CD14-positive monocyte (primary cell): ENCODE results near the gene TACC2. TPM values are rescaled to one million over a fixed set of nuclear protein-coding genes. Genes with fewer than 3 reads are reported as not detected.

Experiments used
- DNase-seq, 3 donors: peaks; one replicate each; pipeline ENCODE4 v3.0.0-alpha.2; 2011 to 2022
- H2AFZ ChIP-seq: 2 replicates; pipeline ENCODE4 v1.6.0; 2012; ENCODE audit warnings: mild to moderate bottlenecking, low read depth, low read length, inconsistent platforms; ENCODE audit not compliant: insufficient read depth, poor library complexity, severe bottlenecking
- H3K27ac ChIP-seq, 2 donors: 1 replicate in 1 of 2; 2 replicates in 1 of 2; pipeline ENCODE4 v1.5.1; 2012 to 2013; ENCODE audit warnings: low read length in 2 of 2, control low read depth in 1 of 2, inconsistent platforms in 1 of 2, low read depth in 1 of 2, mild to moderate bottlenecking in 1 of 2
- H3K27me3 ChIP-seq, 2 donors: one replicate each; pipeline versions ENCODE4 v1.6.0 to v1.6.1; 2011 to 2013; ENCODE audit warnings: low read length in 2 of 2; ENCODE audit not compliant: control insufficient read depth in 2 of 2, insufficient read depth in 2 of 2
- H3K36me3 ChIP-seq, 2 donors: replicated peaks in 1 of 2; 1 replicate in 1 of 2; 2 replicates in 1 of 2; pipeline versions ENCODE4 v1.5.1 to v1.6.1; 2012 to 2013; ENCODE audit warnings: low read length in 2 of 2, control low read depth in 1 of 2, inconsistent platforms in 1 of 2, mild to moderate bottlenecking in 1 of 2; ENCODE audit not compliant: insufficient read depth in 2 of 2, control insufficient read depth in 1 of 2
- H3K4me1 ChIP-seq, 2 donors: 1 replicate in 1 of 2; 2 replicates in 1 of 2; pipeline versions ENCODE4 v1.5.1 to v1.6.1; 2012 to 2013; ENCODE audit warnings: low read length in 2 of 2, control low read depth in 1 of 2, inconsistent platforms in 1 of 2, mild to moderate bottlenecking in 1 of 2, moderate library complexity in 1 of 2; ENCODE audit not compliant: insufficient read depth in 2 of 2, control insufficient read depth in 1 of 2
- H3K4me2 ChIP-seq: replicated peaks from 2 replicates; pipeline ENCODE3; 2012; ENCODE audit warnings: low read length, moderate library complexity, mild to moderate bottlenecking; ENCODE audit not compliant: poor library complexity, severe bottlenecking; ENCODE audit errors: extremely low read depth
- H3K4me3 ChIP-seq, 3 experiments: fragments of 200-600 bp in 1 of 3; sonication (generic) in 1 of 3; replicated peaks in 1 of 3; 1 replicate in 2 of 3; 2 replicates in 1 of 3; pipeline ENCODE4 v1.5.1; 2011 to 2013; ENCODE audit warnings: low read length in 3 of 3, mild to moderate bottlenecking in 3 of 3, control low read depth in 2 of 3, low read depth in 2 of 3, inconsistent platforms in 1 of 3, moderate library complexity in 1 of 3
- H3K79me2 ChIP-seq: 2 replicates; pipeline ENCODE4 v1.6.0; 2012; ENCODE audit warnings: mild to moderate bottlenecking, control low read depth, inconsistent platforms, low read length, moderate library complexity; ENCODE audit not compliant: insufficient read depth
- H3K9ac ChIP-seq: 2 replicates; pipeline ENCODE4 v1.6.0; 2017; ENCODE audit warnings: low read length, mild to moderate bottlenecking; ENCODE audit not compliant: insufficient read depth, poor library complexity, severe bottlenecking
- H3K9me3 ChIP-seq, 2 donors: replicated peaks in 1 of 2; 1 replicate in 1 of 2; 2 replicates in 1 of 2; pipeline versions ENCODE4 v1.5.1 to v1.6.1; 2012 to 2013; ENCODE audit warnings: low read length in 2 of 2, control low read depth in 1 of 2; ENCODE audit not compliant: control insufficient read depth in 1 of 2, insufficient read depth in 1 of 2
- H4K20me1 ChIP-seq: 2 replicates; pipeline ENCODE4 v1.6.0; 2012; ENCODE audit warnings: mild to moderate bottlenecking, low read length, control low read depth, moderate library complexity; ENCODE audit not compliant: insufficient read depth
- H3K27ac Mint-ChIP-seq, 7 donors: one replicate each; pipeline ENCODE4 v1.8.0; 2020; ENCODE audit warnings: mild to moderate bottlenecking in 7 of 7, mixed read lengths in 7 of 7, moderate library complexity in 6 of 7, inconsistent platforms in 2 of 7
- H3K27me3 Mint-ChIP-seq, 3 donors: one replicate each; pipeline ENCODE4 v1.8.0; 2021 to 2022; ENCODE audit warnings: low read depth in 3 of 3, mild to moderate bottlenecking in 3 of 3, mixed read lengths in 3 of 3, moderate library complexity in 3 of 3, inconsistent platforms in 1 of 3
- H3K36me3 Mint-ChIP-seq, 2 donors: one replicate each; pipeline ENCODE4 v1.8.0; 2020; ENCODE audit warnings: mixed read lengths in 2 of 2, inconsistent platforms in 1 of 2, mild to moderate bottlenecking in 1 of 2
- H3K4me1 Mint-ChIP-seq: one replicate; pipeline ENCODE4 v1.8.0; 2020; ENCODE audit warnings: mild to moderate bottlenecking, mixed read lengths
- H3K4me3 Mint-ChIP-seq, 2 donors: one replicate each; pipeline ENCODE4 v1.8.0; 2020; ENCODE audit warnings: mild to moderate bottlenecking in 2 of 2, mixed read lengths in 2 of 2, moderate library complexity in 1 of 2
- H3K9me3 Mint-ChIP-seq, 7 donors: one replicate each; pipeline ENCODE4 v1.8.0; 2020 to 2022; ENCODE audit warnings: mixed read lengths in 7 of 7, mild to moderate bottlenecking in 6 of 7, moderate library complexity in 6 of 7, inconsistent platforms in 2 of 7
- CTCF ChIP-seq: fragments of 200-600 bp; IDR thresholded peaks from one replicate; pipeline ENCODE4 v1.8.0; 2022; ENCODE audit warnings: antibody characterized with exemption, mild to moderate bottlenecking
- WGBS: methylation state at CpG from one replicate; pipeline ENCODE4 v1.1.5; 2013; ENCODE audit warnings: missing lambda C conversion rate; ENCODE audit not compliant: insufficient coverage; 5-methylcytosine and 5-hydroxymethylcytosine counted together
- intact Hi-C, 2 donors: fragments of 100-400 bp; cut with micrococcal nuclease; formaldehyde crosslinking; loops; one replicate each; pipeline versions ENCODE4 v1.15.0 to v1.15.1; 2023
- polyA plus RNA-seq, 3 donors: library from polyadenylated mRNA; depleted of rRNA in 1 of 3; unstranded in 2 of 3; stranded (reverse) in 1 of 3; fragments of 300-500 nt in 2 of 3; fragments of >200 nt in 1 of 3; fragmentation: Illumina TruSeq in 2 of 3; gene quantifications; 1 replicate in 2 of 3; 2 replicates in 1 of 3; pipeline ENCODE4 v1.2.3, GENCODE V29; 2012 to 2021

TACC2 gene
- polyA plus RNA-seq, 3 donors: 0.03 TPM; not detected in 2

DNA sequence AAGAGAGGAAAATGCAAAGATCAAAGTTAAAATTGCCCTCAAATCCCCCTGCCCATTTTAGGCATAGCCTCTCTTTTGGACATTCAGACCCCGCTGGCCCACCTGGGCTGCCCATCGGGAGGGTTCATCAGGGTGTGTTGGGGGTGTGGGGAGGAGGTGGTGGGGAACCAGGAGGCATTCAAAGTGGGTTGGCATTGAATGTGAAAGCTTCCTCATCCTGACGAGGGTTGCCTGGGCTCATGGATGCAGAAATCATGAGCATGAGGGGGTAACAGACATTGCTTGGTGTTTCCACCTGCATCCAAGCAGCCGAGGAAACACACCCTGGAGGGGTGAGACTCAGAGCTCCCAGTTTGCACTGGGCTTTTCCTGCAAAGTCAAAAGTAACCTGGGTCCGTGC is 302.8 kb downstream of the TACC2 start:
- WGBS: 94% methylated on average over 4 of the region's 5 CpGs
- Histone ChIP-seq H3K27me3 (no peaks in the 10 kb centered on the region), H3K27ac (no peak overlapping the region), H4K20me1 (no peaks in the 10 kb centered on the region), H3K4me3 (no peak overlapping the region), H3K4me1 (no peaks in the 10 kb centered on the region), H3K4me2 (no peak overlapping the region), H3K36me3 (no peaks in the 10 kb centered on the region), H3K9ac (no peak overlapping the region), H3K79me2 (no peaks in the 10 kb centered on the region), H2AFZ (no peak overlapping the region), H3K9me3 (no peaks in the 10 kb centered on the region)
- intact Hi-C loops: loop anchor here in 1 of 2 donors (10.0 kb wide), 1 partner anchor 273 kb away; the partner anchor contains the start of gene DMBT1
- no peaks in the 10 kb centered on the region for H3K36me3 Mint-ChIP-seq
- DNase-seq: no peak
- H3K27me3 Mint-ChIP-seq: peaks cover 3 to 6% (median 5%) of the 10 kb centered on the region in 3 donors
- H3K4me3 Mint-ChIP-seq: no peak overlapping the region
- H3K4me1 Mint-ChIP-seq: no peaks in the 10 kb centered on the region
- H3K27ac Mint-ChIP-seq: no peak overlapping the region
- no peak for TF ChIP-seq CTCF
- H3K9me3 Mint-ChIP-seq: no peaks in the 10 kb centered on the region

DNA sequence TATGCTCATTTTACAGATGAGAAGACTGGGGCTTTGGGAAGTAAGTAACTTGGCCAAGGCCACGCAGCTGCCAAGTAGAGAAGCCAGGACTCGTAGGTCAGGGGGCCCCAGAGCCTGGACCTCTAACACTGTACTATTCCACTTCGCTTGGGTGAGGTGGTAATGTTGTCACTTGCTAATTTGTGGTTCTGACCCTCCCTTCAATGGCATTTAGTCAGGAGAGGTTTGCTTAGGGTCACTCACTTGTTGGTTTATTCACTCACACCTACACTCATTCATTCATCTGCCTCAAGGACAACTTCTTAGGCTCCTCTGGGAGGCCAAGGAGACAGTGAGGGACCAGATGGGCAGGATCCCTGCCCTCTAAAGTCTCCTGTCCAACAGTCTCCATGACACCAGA is 303.4 kb downstream of the TACC2 start:
- H3K79me2 ChIP-seq: no peaks in the 10 kb centered on the region
- intact Hi-C loops: loop anchor here in 1 of 2 donors (10.0 kb wide), 1 partner anchor 272 kb away; the partner anchor contains the start of gene DMBT1
- Mint-ChIP-seq H3K27me3 (peaks cover 3 to 6% (median 5%) of the 10 kb centered on the region in 3 donors), H3K4me3 (no peak overlapping the region), H3K4me1 (no peaks in the 10 kb centered on the region), H3K36me3 (no peaks in the 10 kb centered on the region), H3K9me3 (no peaks in the 10 kb centered on the region), H3K27ac (no peak overlapping the region)
- no peaks in the 10 kb centered on the region for H3K9me3 ChIP-seq
- no peaks in the 10 kb centered on the region for H4K20me1 ChIP-seq
- no peak overlapping the region for H2AFZ ChIP-seq
- no peak overlapping the region for H3K27ac ChIP-seq
- H3K4me3 ChIP-seq: no peak overlapping the region
- no CpG with 5 or more reads among the region's 3 CpGs for WGBS
- no peaks in the 10 kb centered on the region for H3K27me3 ChIP-seq
- H3K36me3 ChIP-seq: no peaks in the 10 kb centered on the region
- no peak overlapping the region for H3K9ac ChIP-seq
- DNase-seq: no peak
- no peaks in the 10 kb centered on the region for H3K4me1 ChIP-seq
- no peak for TF ChIP-seq CTCF
- H3K4me2 ChIP-seq: no peak overlapping the region
